CD4-positive, CD25-positive, alpha-beta regulatory T cell (primary cell): ENCODE measurements around the gene DIAPH1. TPM values are rescaled to one million over a fixed set of nuclear protein-coding genes. Genes with fewer than 3 reads are reported as not detected.

Experiments used
- ATAC-seq, 2 donors: fragments of 150-1000 bp; cut with Tn5 transposase; one replicate each; pipeline ENCODE4 v1.10.0; 2021; ENCODE audit warnings: low read depth in 2 of 2, moderate number of reproducible peaks in 2 of 2, moderate library complexity in 1 of 2
- DNase-seq, 3 donors: peaks; one replicate each; pipeline versions ENCODE4 v3.0.0 to v3.0.0-alpha.2; 2012 to 2022; ENCODE audit warnings: mixed read lengths in 1 of 3
- H3K27ac ChIP-seq: one replicate; pipeline ENCODE4 v1.7.0; 2013; ENCODE audit warnings: mild to moderate bottlenecking, low read length; ENCODE audit not compliant: insufficient read depth, poor library complexity, severe bottlenecking
- H3K27me3 ChIP-seq: one replicate; pipeline ENCODE4 v1.7.0; 2013; ENCODE audit warnings: low read length; ENCODE audit not compliant: control insufficient read depth, insufficient read depth
- H3K36me3 ChIP-seq: one replicate; pipeline ENCODE4 v1.7.0; 2013; ENCODE audit warnings: mild to moderate bottlenecking, low read length, moderate library complexity; ENCODE audit not compliant: control insufficient read depth, insufficient read depth
- H3K4me1 ChIP-seq: 2 replicates; pipeline ENCODE4 v1.7.0; 2013; ENCODE audit warnings: mild to moderate bottlenecking, low read length; ENCODE audit not compliant: insufficient read depth, control insufficient read depth, poor library complexity, severe bottlenecking
- H3K4me3 ChIP-seq: one replicate; pipeline ENCODE4 v1.7.0; 2013; ENCODE audit warnings: low read depth, mild to moderate bottlenecking, low read length, moderate library complexity
- H3K9me3 ChIP-seq, 2 experiments: 1 replicate in 1 of 2; 2 replicates in 1 of 2; pipeline ENCODE4 v1.7.0; 2013; ENCODE audit warnings: low read length in 2 of 2, mild to moderate bottlenecking in 1 of 2, moderate library complexity in 1 of 2; ENCODE audit not compliant: control insufficient read depth in 2 of 2
- H3K27ac Mint-ChIP-seq, 3 donors: one replicate each; pipeline ENCODE4 v1.8.0; 2020 to 2022; ENCODE audit warnings: mild to moderate bottlenecking in 3 of 3, mixed read lengths in 3 of 3, moderate library complexity in 2 of 3
- H3K27me3 Mint-ChIP-seq: one replicate; pipeline ENCODE4 v1.8.0; 2022; ENCODE audit warnings: mild to moderate bottlenecking, mixed read lengths
- H3K36me3 Mint-ChIP-seq: one replicate; pipeline ENCODE4 v1.8.0; 2020; ENCODE audit warnings: mixed read lengths
- H3K4me1 Mint-ChIP-seq, 4 donors: one replicate each; pipeline ENCODE4 v1.8.0; 2020 to 2022; ENCODE audit warnings: mixed read lengths in 4 of 4, mild to moderate bottlenecking in 1 of 4
- H3K4me3 Mint-ChIP-seq, 4 donors: one replicate each; pipeline ENCODE4 v1.8.0; 2020 to 2022; ENCODE audit warnings: mild to moderate bottlenecking in 4 of 4, mixed read lengths in 4 of 4, moderate library complexity in 3 of 4
- H3K9me3 Mint-ChIP-seq, 7 donors: one replicate each; pipeline ENCODE4 v1.8.0; 2020 to 2022; ENCODE audit warnings: mixed read lengths in 7 of 7, mild to moderate bottlenecking in 3 of 7, moderate library complexity in 2 of 7
- polyA plus RNA-seq, 4 donors: library from polyadenylated mRNA; unstranded; fragments of 300-500 nt; fragmentation: Illumina TruSeq; gene quantifications; one replicate each; pipeline ENCODE4 v1.2.3, GENCODE V29; 2021
- total RNA-seq: library from RNA; stranded (reverse); gene quantifications from one replicate; pipeline ENCODE4 v1.2.3, GENCODE V29; 2022

DIAPH1 gene
- total and polyA plus RNA-seq, 5 donors from 2014 or later = 86.1 to 287 (median 91.3) TPM

DNA sequence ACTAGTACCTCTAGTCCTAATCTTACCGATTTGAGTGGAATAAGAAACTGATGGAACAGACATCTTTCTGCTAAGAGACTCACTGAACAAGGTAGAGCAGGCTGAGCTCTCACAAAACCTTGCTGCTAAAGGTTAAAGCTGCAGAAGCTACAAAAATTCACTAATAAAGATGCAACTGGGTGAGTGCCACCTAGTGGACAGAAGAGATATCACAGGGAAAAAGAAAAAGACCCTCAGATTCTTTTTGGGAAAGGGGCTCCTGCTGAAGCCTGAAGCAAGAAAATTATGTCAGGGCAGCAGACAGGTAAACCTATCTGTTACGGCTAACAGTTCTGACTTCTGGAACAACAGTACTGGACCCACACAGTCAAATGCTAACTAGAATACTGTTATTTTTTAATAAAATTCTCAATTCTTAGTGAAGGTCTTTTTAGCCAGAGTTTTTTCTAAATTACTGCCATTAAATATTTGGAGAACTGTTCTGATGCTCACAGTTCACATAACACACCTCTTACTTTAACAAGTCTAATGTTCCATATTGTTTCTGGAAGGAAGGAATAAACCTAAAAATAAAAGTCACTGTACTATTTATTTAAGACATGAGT lies 51.2 kb downstream of the DIAPH1 start:
- H3K4me1 ChIP-seq = peaks cover 9% of the 10 kb centered on the region
- peaks cover 94% of the 10 kb centered on the region for H3K36me3 ChIP-seq
- Mint-ChIP-seq H3K4me1 (peaks cover 34 to 45% (median 38%) of the 10 kb centered on the region in 4 donors), H3K4me3 (peak overlapping the region in 1 of 4 donors; percentile 45), H3K9me3 (no peaks in the 10 kb centered on the region), H3K36me3 (peaks cover 39% of the 10 kb centered on the region), H3K27me3 (no peaks in the 10 kb centered on the region), H3K27ac (peak overlapping the region in 2 of 3 donors; percentile 38 to 76)
- H3K9me3 ChIP-seq = no peaks in the 10 kb centered on the region
- ATAC-seq (no peak), DNase-seq (peak in 2 of 3 donors; percentile 28 to 30)
- H3K27me3 ChIP-seq = no peaks in the 10 kb centered on the region
- no peak overlapping the region for H3K4me3 ChIP-seq
- peak overlapping the region; percentile 38 for H3K27ac ChIP-seq

DNA sequence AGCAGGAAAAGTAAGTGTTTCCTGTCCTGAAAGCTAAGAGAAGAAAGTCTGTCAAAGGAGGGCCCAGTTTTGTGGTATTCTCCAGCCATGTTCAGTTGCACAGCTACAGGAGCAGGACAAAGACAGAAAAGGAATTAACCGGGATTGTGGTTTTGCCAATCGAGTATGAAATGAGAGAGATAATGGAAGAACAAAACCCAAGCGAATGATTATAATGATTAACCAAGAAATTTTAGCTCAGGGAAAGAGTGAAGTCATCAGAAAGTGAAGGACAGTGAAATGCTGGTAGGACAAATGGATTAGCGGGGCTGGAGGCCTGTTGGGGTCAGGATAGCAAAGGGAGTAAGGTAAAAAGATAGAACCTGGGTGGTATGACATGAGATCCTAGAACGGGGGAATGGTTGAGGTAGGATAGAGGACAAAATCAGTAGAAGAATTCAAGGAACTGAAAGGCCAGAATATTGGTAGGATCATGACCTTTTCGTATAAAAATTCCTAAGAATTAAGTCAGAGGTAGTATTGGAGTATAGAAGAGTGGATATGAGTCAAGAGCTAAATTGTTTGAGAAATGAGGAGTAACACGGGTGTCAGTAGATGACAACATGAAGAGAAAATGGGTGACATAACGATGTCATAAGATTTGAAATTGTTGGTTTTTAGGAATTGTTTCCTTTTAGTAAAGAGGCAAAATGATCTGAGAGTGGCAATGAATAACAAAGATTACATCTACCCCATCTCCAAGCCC lies 52.8 kb downstream of the DIAPH1 start:
- H3K36me3 Mint-ChIP-seq = peaks cover 49% of the 10 kb centered on the region
- peak overlapping the region; percentile 80 for H3K27ac ChIP-seq

DNA sequence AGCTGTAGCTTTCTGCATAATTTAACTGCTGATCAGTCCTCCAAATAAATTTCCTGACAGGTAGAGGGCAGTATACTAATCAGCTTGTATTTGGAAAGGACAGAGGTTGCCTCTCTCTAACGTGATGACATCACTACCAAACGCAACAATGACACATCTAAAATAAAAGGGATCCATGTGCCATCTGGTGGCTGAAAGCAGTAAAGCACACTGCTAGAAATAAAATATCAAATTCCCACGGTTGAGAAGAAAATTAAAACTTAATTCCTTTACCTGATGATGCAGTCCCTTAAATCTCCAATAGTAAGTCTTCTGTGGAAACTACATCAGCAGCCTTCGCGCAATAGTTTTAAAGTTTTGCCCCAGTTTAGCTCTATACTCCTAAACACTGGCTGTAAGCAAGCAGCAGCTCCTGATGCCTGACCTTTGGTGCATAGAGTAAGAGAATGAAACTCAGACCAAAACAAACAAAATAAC lies 54.5 kb downstream of the DIAPH1 start:
- ATAC-seq (peak; percentile 93 to 96), DNase-seq (peak; percentile 67 to 93 (median 87))

More for the DNA sequence above, 52.8 kb downstream of the DIAPH1 start:
- Mint-ChIP-seq H3K4me1 (peaks cover 35 to 55% (median 42%) of the 10 kb centered on the region in 4 donors), H3K9me3 (no peaks in the 10 kb centered on the region), H3K27ac (peak overlapping the region; percentile 63 to 92 (median 86)), H3K4me3 (peak overlapping the region in 1 of 4 donors; percentile 17), H3K27me3 (no peaks in the 10 kb centered on the region)
- no peaks in the 10 kb centered on the region for H3K27me3 ChIP-seq
- no peak overlapping the region for H3K4me3 ChIP-seq
- peaks cover 92% of the 10 kb centered on the region for H3K36me3 ChIP-seq
- H3K9me3 ChIP-seq = no peaks in the 10 kb centered on the region
- DNase-seq (no peak), ATAC-seq (no peak)
- H3K4me1 ChIP-seq = peaks cover 9% of the 10 kb centered on the region

DNA sequence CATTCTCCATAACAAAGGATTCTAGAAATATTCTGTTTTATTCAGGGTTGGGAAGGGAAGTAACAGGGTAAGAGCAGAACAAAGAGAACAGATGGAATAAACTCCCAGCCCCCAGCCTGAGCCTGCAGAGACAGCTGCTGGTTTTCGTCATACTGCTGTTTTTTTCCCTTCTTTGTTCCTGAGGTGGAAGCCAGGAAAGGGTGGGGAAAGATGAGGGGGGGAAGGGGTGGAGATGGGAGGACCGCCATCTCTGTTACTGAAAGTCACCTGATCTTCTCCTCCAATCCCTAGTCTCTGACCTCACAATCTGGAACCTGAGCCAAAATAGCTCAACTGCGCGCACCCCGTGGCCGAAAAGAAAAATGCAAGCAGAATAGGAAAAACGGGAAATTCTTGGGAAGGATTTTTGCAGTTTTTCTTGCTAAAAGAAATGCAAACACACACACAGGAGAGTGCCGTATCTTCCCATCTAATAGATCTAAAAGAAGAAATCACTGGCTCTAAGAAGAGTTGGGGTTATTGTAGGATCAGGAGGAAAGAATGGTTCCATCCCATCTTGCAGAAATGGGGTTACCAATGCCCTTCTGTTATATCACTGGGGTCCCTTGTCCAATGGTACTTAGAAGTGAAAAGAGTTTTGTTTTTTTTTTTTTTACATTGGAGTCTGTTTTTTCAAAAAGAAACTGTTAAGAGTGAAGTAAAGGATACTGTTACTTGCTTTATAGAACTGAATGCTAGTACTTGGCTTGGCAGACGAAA lies 57.9 kb downstream of the DIAPH1 start:
- no peak for ATAC-seq
- no peak overlapping the region for H3K4me3 Mint-ChIP-seq
- Histone ChIP-seq H3K36me3 (peaks cover 77% of the 10 kb centered on the region), H3K27me3 (no peaks in the 10 kb centered on the region), H3K27ac (no peak overlapping the region), H3K4me3 (no peak overlapping the region), H3K9me3 (no peaks in the 10 kb centered on the region), H3K4me1 (peaks cover 16% of the 10 kb centered on the region)
- H3K4me1 Mint-ChIP-seq = peaks cover 32 to 56% (median 48%) of the 10 kb centered on the region in 4 donors
- H3K9me3 Mint-ChIP-seq = no peaks in the 10 kb centered on the region
- H3K36me3 Mint-ChIP-seq = peaks cover 52% of the 10 kb centered on the region
- no peaks in the 10 kb centered on the region for H3K27me3 Mint-ChIP-seq
- no peak overlapping the region for H3K27ac Mint-ChIP-seq
- no peak for DNase-seq

More for the DNA sequence above, 54.5 kb downstream of the DIAPH1 start:
- peaks cover 87% of the 10 kb centered on the region for H3K36me3 ChIP-seq
- H3K27ac ChIP-seq = peak overlapping the region; percentile 80
- H3K4me3 Mint-ChIP-seq = peak overlapping the region in 2 of 4 donors; percentile 8
- no peaks in the 10 kb centered on the region for H3K9me3 ChIP-seq
- H3K4me1 ChIP-seq = peaks cover 9% of the 10 kb centered on the region
- H3K27me3 Mint-ChIP-seq = no peaks in the 10 kb centered on the region
- H3K27ac Mint-ChIP-seq = peak overlapping the region; percentile 58 to 92 (median 73)
- H3K9me3 Mint-ChIP-seq = no peaks in the 10 kb centered on the region
- H3K36me3 Mint-ChIP-seq = peaks cover 47% of the 10 kb centered on the region
- peaks cover 34 to 56% (median 43%) of the 10 kb centered on the region in 4 donors for H3K4me1 Mint-ChIP-seq
- no peaks in the 10 kb centered on the region for H3K27me3 ChIP-seq
- peak overlapping the region; percentile 14 for H3K4me3 ChIP-seq

DNA sequence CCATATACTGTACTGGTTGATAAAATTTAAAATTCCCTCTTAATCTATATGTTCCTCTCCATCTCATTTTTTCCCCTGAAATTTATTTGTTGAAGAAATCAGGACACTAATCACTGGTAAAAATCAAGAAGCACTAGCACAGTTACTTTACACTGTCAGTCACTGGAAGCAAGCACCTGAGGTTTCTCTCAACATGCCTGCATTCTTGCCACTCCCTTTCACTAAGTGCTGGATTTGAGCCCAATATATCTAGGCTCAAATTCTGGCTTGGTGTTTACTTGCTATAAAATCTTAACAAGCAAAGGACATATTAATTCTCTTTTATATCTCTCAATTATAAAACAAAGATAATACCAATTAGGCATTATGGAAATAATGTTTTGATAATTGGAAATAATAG lies 58.6 kb downstream of the DIAPH1 start:
- H3K4me1 Mint-ChIP-seq = peaks cover 27 to 53% (median 48%) of the 10 kb centered on the region in 4 donors
- no peaks in the 10 kb centered on the region for H3K9me3 Mint-ChIP-seq
- DNase-seq (no peak), ATAC-seq (no peak)
- peak overlapping the region in 2 of 3 donors; percentile 39 to 62 for H3K27ac Mint-ChIP-seq
- Histone ChIP-seq H3K4me1 (peaks cover 16% of the 10 kb centered on the region), H3K27me3 (no peaks in the 10 kb centered on the region), H3K9me3 (no peaks in the 10 kb centered on the region), H3K27ac (no peak overlapping the region), H3K36me3 (peaks cover 77% of the 10 kb centered on the region), H3K4me3 (no peak overlapping the region)
- no peak overlapping the region for H3K4me3 Mint-ChIP-seq
- H3K36me3 Mint-ChIP-seq = peaks cover 47% of the 10 kb centered on the region
- H3K27me3 Mint-ChIP-seq = no peaks in the 10 kb centered on the region

DNA sequence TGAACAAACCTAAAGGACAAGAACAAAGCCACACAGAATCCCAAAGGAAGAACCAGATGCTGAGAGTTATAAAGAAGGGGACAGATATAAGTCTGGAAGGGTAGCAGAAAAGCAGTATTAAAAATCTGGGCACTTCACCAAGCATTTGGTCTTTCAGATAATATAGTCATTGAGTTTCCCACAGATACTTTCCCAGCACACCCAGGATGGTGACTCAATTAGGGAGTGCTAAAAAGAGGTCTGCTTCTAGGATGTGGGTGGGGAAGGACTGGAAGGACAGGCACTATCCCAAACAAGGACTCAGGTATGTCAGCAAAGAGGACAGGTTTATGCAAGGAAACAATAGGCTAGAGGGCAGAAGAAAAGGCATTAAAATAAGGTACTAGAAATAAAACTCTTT lies 59.3 kb downstream of the DIAPH1 start:
- Histone ChIP-seq H3K4me3 (no peak overlapping the region), H3K36me3 (peaks cover 77% of the 10 kb centered on the region), H3K9me3 (no peaks in the 10 kb centered on the region), H3K27me3 (no peaks in the 10 kb centered on the region), H3K27ac (no peak overlapping the region), H3K4me1 (peaks cover 12% of the 10 kb centered on the region)
- Mint-ChIP-seq H3K4me1 (peaks cover 30 to 55% (median 51%) of the 10 kb centered on the region in 4 donors), H3K36me3 (peaks cover 46% of the 10 kb centered on the region), H3K9me3 (no peaks in the 10 kb centered on the region), H3K27me3 (no peaks in the 10 kb centered on the region), H3K4me3 (no peak overlapping the region), H3K27ac (peak overlapping the region in 1 of 3 donors; percentile 62)
- no peak for DNase-seq
- no peak for ATAC-seq

DNA sequence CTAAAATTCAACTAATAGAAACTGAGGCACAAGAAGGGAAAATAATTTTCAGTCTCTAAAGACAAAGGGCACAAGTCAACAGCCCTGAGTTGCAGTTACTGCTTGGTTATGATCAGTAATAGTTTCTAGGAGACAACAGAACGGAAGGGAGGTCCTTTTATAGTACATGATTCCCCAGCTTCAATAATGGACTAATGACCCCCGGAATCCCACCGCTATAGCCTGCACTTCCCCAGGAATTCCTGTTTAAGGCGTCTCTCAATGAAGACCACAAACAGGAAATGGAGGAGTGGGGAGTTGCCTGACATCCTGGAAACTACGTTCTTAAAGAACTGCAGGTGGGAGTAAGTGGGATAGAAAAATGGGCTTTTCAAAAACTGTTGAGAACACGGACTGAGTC lies 60.6 kb downstream of the DIAPH1 start:
- Mint-ChIP-seq H3K27ac (peak overlapping the region; percentile 17 to 74 (median 59)), H3K9me3 (no peaks in the 10 kb centered on the region), H3K27me3 (no peaks in the 10 kb centered on the region), H3K36me3 (peaks cover 37% of the 10 kb centered on the region), H3K4me3 (peak overlapping the region in 1 of 4 donors; percentile 0), H3K4me1 (peaks cover 23 to 54% (median 46%) of the 10 kb centered on the region in 4 donors)
- DNase-seq (no peak), ATAC-seq (no peak)
- H3K9me3 ChIP-seq = no peaks in the 10 kb centered on the region
- H3K27me3 ChIP-seq = no peaks in the 10 kb centered on the region
- no peak overlapping the region for H3K27ac ChIP-seq
- peaks cover 71% of the 10 kb centered on the region for H3K36me3 ChIP-seq
- no peak overlapping the region for H3K4me3 ChIP-seq
- H3K4me1 ChIP-seq = peaks cover 6% of the 10 kb centered on the region
